Upper lobe of left lung (tissue), 4 donors: ENCODE data around the gene ASTN1.

ENCODE experiments used
- CTCF ChIP-seq, 6 experiments: fragments of 450-650 bp in 4 of 6; fragments of 200-600 bp in 2 of 6; sonication (generic) in 2 of 6; IDR thresholded peaks; one replicate each; pipeline ENCODE4 v1.5.1; 2016 to 2019; ENCODE audit warnings: antibody characterized with exemption in 6 of 6
- EP300 ChIP-seq, 4 donors: sonication (generic); formaldehyde crosslinking; IDR thresholded peaks; one replicate each; pipeline ENCODE4 v1.5.1; 2017; ENCODE audit warnings: antibody characterized with exemption in 4 of 4, control low read depth in 2 of 4

DNA sequence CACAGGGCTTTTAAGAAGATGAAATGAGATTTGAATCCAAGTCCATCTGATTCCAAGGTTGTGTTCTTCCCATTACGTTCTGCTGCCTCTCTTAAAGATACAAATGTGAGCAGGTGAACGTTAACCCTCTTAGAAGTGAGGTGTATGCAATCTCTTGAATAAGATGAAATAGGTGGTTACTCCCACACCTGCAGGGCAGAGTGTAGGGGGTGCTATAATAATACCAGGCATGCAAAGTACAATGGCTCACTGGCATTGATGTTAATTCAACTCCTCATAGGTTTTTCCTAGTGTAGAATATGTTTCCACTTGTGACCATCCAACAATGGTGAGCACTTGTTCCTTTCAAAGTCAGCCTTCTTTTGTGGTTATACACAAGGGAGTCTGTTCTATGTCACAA is 163.0 kb downstream of the ASTN1 start:
- TF ChIP-seq EP300 (IDR thresholded peaks at IDR 0.05) (no peak), CTCF (IDR thresholded peaks at IDR 0.05) (no peak)
